M059J (cell line): ENCODE data around the gene PPM1N. TPM values are rescaled to one million over a fixed set of nuclear protein-coding genes. Genes with fewer than 3 reads are reported as not detected.
A peak's percentile ranks its signal among the peaks of the same experiment; 100 is the strongest.
"Not testable (repeated sequence)": the region's sequence is repeated elsewhere in the genome, so short reads cannot be mapped to it uniquely, and the experiment has no call there.

Experiments
- DNase-seq: peaks from one replicate; pipeline ENCODE4 v3.0.0-alpha.2; 2012; ENCODE audit warnings: low read depth
- total RNA-seq: library from RNA; depleted of rRNA; stranded (reverse); fragments of >200 nt; shearing (Covaris generic); gene quantifications from 2 replicates; pipeline ENCODE4 v1.2.3, GENCODE V29; 2014

PPM1N gene
- total RNA-seq, 1 experiment from 2014 or later, result 0.64 TPM

DNA sequence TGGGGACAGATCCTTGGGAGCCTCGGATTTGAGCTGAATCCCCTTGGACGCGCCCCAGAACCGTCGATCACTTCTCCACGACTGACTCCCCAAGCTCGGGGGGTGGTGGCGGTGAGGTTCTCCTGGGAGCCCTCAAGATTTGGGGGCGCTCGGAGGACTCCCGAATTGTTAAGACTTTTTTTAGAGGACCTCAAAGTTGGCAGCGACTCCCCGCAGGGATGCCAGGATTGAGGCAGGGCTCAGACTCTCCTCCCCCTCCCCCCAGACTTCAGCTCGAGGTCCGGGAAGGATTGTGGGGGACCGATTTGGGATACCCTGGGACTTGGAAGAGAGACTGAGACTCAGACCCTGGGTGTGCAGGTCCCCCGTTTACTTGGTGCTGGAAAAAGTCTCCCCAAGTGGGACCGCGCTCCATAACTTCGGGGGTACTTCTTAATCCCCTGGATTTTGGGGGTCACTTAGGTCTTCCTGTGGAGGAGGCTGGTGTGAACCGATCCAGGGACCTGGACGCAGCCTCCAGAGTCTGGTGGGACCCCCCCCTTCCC is 9.7 kb downstream of the PPM1N start:
- DNase-seq, result peak; percentile 47

DNA sequence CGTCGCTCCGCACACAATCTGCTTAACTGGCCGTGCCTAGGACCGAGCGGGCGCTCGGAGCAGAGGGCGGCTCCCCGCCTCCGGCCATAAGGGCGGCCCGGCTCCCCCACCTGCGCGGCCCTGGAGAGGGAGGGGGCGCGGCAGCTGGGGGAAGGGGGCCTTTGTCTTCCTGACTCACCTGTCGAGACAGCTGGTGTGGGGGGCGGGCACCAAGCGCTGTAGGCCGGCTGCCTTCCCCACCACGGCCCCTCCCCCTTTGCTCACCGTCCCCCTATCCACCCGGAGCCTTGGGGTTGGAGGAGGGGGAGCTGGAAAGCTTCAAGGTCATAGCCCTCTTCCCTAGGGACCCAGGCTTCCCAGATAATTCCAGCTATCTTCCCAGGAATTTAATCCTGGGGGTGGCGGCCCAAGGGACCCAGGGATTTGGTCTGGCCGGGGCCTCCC is 10.2 kb downstream of the PPM1N start:
- peak; percentile 49 for DNase-seq

DNA sequence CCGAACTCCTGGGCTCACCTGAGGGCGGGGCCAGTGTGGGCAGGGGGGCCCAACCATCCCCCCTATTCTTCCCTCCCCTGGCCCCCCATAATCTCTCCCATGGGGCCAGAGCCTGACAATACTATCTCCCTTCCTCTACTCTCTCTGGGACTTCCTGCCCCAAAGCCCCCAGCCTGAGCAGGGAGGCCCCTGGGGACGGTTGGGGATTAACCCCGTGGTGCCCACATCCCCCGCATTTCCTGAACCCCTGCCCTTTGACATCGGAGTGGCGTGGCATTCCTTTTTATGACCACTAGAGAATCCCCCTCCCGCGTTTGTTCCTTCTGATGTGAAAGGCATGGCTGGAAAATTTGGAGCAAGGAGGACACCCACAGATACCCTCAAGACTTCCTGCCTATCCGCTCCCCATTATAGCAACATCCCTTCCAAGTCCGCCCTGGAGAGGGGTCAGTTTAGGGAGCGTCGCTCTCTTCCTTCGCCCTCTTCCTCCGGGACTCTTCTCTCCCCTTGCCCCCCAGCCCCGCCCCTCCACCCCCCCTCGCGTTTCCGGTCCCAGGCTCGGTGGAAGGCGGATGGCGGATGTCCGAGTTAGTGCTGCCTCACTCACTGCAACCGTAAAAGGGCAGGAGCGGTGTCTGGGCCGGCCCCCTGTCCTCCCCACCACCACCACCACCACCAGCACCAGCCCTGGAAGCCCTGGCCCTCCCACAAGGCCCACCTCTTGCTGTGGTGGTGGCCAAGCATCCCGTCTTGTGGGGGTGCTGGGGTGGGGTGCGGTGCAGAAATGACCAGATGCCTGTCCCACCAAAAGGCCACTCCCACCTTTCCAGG is 10.8 kb downstream of the PPM1N start:
- DNase-seq, result peak; percentile 76

DNA sequence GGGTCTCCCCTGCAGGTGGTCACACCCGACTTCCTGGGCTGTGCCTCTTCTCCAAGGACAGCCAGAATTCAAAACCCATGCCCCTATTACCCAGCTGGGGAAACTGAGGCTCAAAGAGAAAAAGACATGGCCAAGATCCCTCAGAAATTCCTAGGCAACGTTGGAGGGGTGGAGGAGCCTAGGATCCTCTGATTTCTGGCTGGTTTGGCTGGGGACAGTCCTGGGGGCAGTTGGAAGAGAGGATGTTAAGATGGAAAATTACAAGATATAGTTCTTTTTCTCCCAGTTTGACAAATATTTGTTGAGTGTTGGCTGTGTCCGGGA is 11.4 kb downstream of the PPM1N start:
- DNase-seq, result no peak

DNA sequence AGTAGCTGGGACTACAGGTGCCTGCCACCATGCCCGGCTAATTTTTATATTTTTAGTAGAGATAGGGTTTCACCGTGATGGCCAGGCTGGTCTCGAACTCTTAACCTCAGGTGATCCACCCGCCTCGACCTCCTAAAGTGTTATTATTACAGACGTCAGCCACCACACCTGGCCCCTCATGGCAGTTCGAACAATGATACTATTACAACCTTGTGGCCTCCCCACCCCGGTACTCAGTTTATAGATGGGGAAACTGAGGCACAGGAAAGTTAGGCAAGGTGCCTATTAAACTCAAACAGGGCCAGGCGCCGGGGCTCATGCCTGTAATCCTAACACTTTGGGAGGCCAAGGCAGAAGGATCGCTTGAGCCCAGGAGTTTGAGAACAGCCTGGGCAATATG is 12.1 kb downstream of the PPM1N start:
- DNase-seq, result not testable (repeated sequence)

DNA sequence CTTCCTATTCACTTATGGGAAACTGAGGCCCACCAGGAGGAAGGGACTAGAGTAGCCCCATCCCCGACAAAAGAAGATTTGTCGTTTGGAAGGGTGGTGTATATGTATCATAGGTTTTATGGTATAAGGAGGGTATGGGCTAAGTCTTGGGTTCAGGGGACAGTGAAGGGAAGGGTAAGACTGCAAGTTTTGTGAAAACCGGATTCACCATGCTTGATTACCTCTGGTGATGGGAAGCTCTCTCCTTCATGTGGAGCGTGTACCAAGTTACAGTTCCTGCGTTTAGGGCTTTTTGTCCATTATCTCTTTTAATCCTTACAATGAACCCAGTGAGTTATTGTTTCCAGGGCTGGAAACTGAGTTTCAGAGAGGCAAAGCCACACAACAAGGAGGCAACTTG is 12.8 kb downstream of the PPM1N start:
- DNase-seq, result no peak

DNA sequence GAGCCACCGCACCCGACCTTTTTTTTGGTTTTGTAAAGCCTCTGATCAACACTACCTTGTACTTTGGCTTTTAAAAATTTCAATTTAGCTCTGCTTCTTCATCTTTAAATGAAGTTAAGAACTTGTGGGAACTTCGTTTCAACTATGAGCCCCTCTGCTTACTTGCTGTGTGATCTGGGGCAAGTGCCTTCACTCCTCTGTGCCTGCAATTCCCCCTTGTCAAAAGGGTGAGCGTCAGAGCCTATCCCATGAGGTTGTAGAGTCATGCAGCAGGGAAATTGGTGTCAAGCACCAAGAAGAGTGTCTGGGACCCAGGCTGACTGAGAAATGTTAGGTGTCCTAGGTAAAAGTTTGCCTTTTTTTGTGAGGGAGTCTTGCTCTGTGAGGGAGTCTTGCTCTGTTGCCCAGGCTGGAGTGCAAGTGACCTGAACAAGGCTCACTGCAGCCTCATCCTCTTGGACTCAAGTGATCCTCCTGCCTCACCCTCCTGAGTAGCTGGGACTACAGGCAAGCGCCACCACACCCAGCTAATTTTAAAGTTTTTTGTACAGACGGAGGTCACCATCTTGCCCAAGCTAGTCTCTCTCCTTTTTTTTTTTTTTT is 14.7 kb downstream of the PPM1N start:
- DNase-seq, result no peak

DNA sequence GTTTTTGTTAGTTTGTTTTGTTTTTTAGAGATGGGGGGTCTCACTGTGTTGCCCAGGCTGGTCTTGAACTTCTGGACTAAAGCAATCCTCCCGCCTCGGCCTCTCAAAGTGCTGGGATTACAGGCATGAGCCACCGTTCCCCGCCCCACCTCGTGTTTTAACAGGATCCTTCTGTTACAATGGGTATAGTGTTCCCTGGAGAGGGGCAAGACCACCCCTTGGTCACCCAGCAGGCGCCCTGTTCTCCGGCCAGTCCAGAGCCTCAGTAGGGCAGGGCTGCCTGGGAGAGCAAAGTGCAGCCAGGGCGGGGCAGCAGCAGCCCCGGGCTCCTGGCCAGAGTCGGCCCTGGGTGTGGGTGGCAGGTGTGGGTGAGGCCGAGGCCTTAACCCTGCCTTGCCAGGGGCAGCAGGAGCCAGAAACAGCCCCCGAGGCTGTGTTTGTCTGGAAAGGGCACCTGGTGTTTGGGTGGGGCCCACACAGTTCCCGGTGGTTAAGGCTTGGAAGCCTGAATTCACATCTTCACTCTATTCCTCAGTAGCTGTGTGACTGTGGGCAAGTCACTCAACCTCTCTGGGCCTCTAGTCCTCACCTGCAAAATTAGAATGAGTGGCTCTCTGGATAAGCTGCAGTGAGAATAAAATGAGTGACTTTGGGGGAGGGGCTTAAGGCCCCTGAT is 16.3 kb downstream of the PPM1N start:
- no peak for DNase-seq

DNA sequence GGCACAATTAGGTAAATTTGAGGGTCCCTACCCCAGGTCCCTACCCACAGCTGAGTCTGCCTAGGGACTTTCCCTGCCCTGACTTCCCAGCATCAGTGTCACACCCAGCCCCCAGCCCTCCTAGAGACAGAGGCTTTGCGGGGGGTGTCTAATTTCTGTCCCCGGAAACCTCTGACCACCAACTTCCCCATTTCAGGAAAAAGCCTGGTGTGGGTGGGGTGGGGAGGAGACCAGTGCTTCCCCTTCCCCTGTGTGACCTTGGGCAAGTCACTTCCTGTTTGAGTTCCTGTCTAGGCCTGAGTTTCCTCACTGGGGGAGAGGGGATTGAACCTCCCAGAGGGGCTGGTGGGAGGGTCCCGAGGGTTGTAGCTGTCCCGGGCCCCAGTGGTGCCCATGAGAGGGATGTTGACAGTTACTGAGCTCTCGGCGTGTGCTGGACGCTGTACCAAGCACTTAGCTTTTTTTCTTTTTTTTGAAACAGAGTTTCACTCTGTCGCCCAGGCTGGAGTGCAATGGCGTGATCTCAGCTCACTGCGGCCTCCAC is 16.9 kb downstream of the PPM1N start:
- no peak for DNase-seq

DNA sequence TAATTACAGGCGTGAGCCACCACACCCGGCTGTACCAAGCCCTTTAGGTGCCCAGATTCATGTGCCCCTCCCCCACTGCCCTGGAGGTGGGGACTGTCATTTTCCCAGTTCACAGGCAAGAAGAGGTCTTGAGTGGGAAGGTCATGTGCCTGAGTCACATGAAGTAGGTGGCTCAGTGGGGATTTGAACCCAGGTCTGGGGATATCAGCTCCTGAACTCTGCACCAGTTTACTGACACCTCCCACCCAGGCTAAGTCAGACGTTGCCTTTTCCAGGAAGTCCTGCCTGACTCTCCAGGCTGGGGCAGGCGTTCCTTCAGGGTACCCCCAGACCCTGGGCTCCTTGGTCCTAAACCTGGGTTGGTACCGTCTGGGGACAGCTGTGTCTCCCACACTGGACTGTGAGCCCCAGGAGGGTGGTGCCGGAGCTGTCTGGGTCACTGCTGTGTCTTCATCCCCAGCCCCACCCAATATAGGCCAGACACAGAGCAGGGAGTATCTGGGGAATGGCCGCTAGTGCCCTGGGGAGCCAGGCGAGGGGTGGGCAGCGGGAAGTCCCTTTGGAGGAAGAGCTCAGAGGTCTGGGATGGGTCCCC is 17.7 kb downstream of the PPM1N start:
- DNase-seq, result no peak

DNA sequence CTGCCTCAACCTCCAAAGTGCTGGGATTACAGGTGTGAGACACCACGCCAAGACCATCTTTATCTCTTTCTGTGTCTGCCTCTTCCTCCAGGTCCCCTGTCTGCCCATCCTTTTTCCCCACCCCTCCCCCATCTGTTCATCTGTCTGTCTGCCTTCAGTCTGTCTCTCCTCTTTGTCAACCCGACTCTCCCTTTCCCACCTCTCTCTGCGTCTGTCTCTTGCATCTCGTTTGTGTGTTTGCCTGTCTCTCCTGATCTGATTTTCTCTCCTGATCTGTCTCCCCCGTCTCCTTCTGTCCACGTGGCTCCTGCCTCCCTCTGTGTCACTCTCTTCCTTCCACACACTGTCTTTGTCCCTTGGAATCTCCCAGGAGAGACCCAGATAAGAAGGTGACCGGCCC is 19.0 kb downstream of the PPM1N start:
- DNase-seq, result no peak

DNA sequence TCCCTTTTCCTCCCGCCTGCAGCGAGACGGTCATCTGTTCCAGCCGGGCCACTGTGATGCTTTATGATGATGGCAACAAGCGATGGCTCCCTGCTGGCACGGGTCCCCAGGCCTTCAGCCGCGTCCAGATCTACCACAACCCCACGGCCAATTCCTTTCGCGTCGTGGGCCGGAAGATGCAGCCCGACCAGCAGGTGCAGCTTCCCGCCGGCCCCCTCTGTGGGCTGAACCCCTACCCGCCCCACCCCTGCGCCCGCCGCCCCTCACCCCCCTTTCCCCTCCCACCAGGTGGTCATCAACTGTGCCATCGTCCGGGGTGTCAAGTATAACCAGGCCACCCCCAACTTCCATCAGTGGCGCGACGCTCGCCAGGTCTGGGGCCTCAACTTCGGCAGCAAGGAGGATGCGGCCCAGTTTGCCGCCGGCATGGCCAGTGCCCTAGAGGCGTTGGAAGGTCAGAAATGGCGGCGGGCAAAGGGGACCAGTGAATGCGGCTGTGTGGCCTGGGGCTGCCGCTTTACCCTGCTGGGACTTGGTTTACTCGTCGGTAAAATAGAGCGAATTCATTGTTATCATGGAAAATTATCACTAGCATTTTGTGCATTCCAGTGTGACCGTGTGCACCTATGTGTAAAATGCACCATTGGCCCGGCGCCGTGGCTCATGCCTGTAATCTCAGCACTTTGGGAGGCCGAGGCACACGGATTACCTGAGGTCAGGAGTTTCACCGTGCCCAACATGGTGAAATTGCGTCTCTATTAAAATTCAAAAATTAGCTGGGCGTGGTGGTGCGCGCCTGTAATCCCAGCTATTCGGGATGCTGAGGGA is 19.6 kb downstream of the PPM1N start:
- DNase-seq, result no peak

DNA sequence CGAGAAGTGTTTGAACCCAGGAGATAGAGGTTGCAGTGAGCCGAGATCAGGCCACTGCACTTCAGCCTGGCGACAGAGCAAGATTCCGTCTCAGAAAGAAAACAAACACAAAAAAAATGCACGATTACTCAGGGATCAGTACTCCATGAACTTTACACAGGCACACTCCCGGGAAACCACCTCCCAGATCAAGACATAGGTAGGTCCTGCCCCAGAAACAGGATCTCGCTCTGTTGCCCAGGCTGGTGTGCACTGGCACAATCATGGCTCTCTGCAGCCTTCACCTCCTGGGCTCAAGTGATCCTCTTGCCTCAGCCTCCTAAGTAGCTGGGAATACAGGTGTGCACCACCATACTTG is 20.2 kb downstream of the PPM1N start:
- DNase-seq, result no peak

DNA sequence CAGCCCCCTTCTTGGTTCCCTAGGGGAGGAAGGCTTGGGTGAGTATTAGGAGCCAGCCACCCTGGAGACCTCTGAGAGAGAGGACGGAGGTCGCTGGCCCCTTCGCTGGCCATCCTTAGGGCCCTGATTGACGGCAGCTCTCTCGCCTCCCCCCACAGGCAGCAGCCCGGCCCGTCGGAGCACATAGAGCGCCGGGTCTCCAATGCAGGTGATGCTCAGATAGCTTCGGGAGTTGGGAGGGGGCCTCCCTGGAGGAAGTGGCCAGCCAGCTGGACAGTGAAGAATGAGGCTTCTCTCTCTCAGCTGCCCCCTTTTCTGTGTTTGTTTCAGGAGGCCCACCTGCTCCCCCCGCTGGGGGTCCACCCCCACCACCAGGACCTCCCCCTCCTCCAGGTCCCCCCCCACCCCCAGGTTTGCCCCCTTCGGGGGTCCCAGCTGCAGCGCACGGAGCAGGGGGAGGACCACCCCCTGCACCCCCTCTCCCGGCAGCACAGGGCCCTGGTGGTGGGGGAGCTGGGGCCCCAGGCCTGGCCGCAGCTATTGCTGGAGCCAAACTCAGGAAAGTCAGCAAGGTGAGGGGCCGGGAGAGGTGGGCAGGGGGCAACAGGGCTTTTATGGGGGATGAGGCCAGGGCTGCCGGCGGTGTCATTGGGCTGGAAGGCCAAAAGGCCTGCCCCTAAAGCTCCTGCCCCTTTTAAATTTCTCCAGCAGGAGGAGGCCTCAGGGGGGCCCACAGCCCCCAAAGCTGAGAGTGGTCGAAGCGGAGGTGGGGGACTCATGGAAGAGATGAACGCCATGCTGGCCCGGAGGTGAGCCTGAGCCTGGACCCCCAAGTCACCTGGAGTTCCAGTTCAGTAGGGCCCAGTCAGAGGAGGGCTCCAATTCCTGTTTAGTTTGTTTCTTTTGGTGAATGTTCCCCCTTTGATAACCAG is 24.0 kb downstream of the PPM1N start:
- DNase-seq, result no peak

DNA sequence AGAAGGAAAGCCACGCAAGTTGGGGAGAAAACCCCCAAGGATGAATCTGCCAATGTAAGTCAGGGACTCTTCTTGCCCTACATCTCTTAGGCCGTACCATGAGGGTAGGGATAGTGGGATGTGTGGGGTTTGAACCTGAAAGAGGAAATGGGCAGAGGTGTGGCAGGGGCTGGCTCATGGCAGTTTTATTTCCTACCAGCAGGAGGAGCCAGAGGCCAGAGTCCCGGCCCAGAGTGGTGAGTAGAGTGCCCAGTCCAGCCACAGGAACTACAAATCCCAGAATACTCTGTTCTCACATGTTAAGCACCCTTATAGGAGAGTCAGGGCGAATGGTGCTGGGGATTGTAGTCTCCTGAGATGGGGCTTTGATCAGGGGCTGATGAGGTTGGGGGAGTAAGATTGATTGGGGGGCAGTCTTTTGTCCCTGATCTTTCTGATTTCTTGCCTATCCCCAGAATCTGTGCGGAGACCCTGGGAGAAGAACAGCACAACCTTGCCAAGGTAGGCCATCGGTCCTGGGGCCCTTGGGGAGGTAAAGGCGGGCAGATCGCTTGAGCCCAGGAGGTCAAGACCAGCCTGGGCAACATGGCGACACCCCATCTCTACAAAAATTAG is 25.5 kb downstream of the PPM1N start:
- DNase-seq, result peak; percentile 80

DNA sequence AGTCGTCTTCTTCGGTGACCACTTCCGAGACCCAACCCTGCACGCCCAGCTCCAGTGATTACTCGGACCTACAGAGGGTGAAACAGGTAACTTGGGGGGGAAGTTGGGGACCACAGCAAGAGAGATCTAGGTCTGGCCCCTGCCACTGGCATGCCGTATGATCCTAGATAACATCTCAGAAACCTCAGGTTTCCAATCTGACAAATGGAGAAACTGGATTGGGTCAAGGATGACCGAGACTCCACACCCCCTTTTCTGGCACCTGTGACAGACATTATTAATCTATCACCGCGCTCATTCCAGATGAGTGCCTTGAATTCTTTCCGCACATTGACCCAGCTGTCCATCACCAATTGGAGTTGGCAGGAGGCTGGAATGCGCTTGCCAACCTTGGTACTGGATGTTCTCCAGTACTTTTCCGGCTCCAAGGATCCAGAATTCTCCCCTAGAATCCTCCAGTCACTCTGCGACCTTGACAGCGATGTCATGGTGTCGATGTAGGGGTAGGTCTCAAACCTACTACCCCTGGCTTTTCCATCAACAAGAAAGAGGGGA is 26.4 kb downstream of the PPM1N start:
- no peak for DNase-seq

DNA sequence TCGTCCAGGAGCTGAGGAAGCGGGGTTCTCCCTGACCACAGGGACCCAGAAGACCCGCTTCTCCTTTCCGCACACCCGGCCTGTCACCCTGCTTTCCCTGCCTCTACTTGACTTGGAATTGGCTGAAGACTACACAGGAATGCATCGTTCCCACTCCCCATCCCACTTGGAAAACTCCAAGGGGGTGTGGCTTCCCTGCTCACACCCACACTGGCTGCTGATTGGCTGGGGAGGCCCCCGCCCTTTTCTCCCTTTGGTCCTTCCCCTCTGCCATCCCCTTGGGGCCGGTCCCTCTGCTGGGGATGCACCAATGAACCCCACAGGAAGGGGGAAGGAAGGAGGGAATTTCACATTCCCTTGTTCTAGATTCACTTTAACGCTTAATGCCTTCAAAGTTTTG is 27.9 kb downstream of the PPM1N start:
- DNase-seq, result peak; percentile 73

DNA sequence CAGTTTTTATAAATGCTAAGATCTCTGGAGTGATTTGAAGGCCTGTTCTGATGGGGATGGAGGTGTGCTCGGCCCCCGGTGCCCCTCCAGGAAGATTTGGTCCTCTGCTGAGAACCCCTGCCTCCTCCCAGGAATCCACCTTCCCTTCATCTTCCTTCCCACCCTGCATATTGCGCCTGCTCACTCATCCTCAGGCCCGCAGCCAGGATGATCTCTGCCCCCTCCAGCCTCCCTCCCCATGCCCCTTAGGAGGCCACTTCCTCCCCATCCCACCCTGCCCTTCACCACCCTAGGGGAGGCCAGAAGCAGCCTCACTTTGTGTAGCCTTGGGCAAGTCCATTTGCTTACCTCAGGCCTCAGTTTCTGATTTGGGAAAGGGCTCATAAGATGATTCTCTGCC is 28.7 kb downstream of the PPM1N start:
- DNase-seq, result no peak

DNA sequence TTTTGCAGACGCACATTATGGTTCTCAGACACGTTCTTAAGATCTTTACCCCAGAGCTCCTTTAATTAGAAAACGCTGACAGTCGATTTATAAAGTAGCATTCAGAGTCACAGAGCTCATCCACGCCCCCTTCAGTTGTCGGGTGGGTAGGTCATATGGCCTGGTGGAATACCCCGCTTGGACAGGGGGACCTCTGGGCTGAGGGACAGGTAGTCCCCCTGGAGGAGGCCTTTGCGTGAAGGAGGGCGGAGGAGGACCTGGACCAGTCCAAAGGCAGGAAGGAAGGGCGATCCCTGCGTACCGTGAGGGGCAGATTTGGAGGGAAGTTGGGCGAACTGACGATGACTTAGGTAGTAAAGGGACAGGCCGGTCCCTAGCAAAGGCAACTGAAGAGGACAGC is 29.5 kb downstream of the PPM1N start:
- DNase-seq, result no peak
